A549 (cell line): ENCODE data around the gene MIA3.

Experiments
- CEBPB ChIP-seq, 2 experiments: fragments of >200 bp in 1 of 2; sonication (Bioruptor Twin) in 1 of 2; formaldehyde crosslinking in 1 of 2; IDR thresholded peaks; 2 replicates each; pipeline ENCODE4 v1.6.1; 2012 to 2016
- CHD4 ChIP-seq: fragments of 200-600 bp; sonication (generic); IDR thresholded peaks from 2 replicates; pipeline ENCODE4 v1.6.1; 2016; ENCODE audit warnings: antibody characterized with exemption, mild to moderate bottlenecking, borderline replicate concordance
- CTCF ChIP-seq: fragments of >200 bp; sonication (Bioruptor Twin); formaldehyde crosslinking; IDR thresholded peaks from 3 replicates; pipeline ENCODE4 v1.5.1; 2016
- ELK1 ChIP-seq: fragments of 150-350 bp; IDR thresholded peaks from 2 replicates; pipeline ENCODE4 v1.6.1; 2014; ENCODE audit warnings: low read depth, mild to moderate bottlenecking, low read length
- HMGXB4 ChIP-seq: fragments of 250-450 bp; sonication (Bioruptor Pico); IDR thresholded peaks from 2 replicates; pipeline ENCODE4 v1.5.0; 2021; ENCODE audit warnings: mild to moderate bottlenecking, moderate library complexity, borderline replicate concordance
- NPAS2 ChIP-seq: fragments of 250-450 bp; sonication (Bioruptor Pico); IDR thresholded peaks from 2 replicates; pipeline ENCODE4 v1.8.0; 2022; ENCODE audit warnings: mild to moderate bottlenecking, moderate library complexity, borderline replicate concordance
- NR3C1 ChIP-seq: fragments of >200 bp; sonication (Bioruptor Twin); formaldehyde crosslinking; IDR thresholded peaks from 3 replicates; pipeline ENCODE4 v1.6.1; 2017
- POLR2A ChIP-seq: IDR thresholded peaks from 2 replicates; pipeline ENCODE4 v1.6.1; 2012; ENCODE audit warnings: mild to moderate bottlenecking, low read length
- RAD21 ChIP-seq, 2 experiments: fragments of >200 bp in 1 of 2; sonication (Bioruptor Twin) in 1 of 2; formaldehyde crosslinking in 1 of 2; IDR thresholded peaks in 1 of 2; conservative IDR thresholded peaks in 1 of 2; 2 replicates in 1 of 2; 3 replicates in 1 of 2; pipeline ENCODE4 v1.6.1; 2012 to 2018; ENCODE audit warnings: inconsistent platforms in 1 of 2
- SMC3 ChIP-seq: fragments of >200 bp; sonication (Bioruptor Twin); formaldehyde crosslinking; IDR thresholded peaks from 3 replicates; pipeline ENCODE4 v1.6.1; 2018; ENCODE audit warnings: inconsistent platforms

GRCh38 chr1:222716393-222716792 is 98.5 kb downstream of the MIA3 start:
- TF ChIP-seq CEBPB (IDR thresholded peaks at IDR 0.05), result no peak
- TF ChIP-seq POLR2A, result no peak
- TF ChIP-seq CTCF, result no peak
- TF ChIP-seq RAD21 (conservative IDR thresholded peaks at IDR 0.05 in 1 of 2, IDR thresholded peaks at IDR 0.05 in 1 of 2), result no peak
- TF ChIP-seq NR3C1, result no peak
- no peak for TF ChIP-seq CHD4
- TF ChIP-seq SMC3, result no peak
- TF ChIP-seq ELK1, result no peak
- TF ChIP-seq NPAS2 (CRISPR knock-in tag), result no peak
- no peak for TF ChIP-seq HMGXB4 (CRISPR knock-in tag)
